ENCODE measurements around the gene WDR5.

Gene WDR5

GRCh38 chr9:134173127-134174072 is 37.5 kb downstream of the WDR5 start:
- DNase-seq (ENCODE audit: low spot score in 2 of 2) = no peak

GRCh38 chr9:134174073-134174449 is 38.2 kb downstream of the WDR5 start:
- Mint-ChIP-seq H3K36me3 (no peaks in the 10 kb centered on the region), H3K9me3 (no peaks in the 10 kb centered on the region), H3K4me3 (no peak overlapping the region), H3K27ac (no peak overlapping the region), H3K4me1 (peaks cover 3% of the 10 kb centered on the region)
- no peak for DNase-seq (ENCODE audit: low spot score in 2 of 2)
- no peak for ATAC-seq

More at GRCh38 chr9:134173127-134174072, 37.5 kb downstream of the WDR5 start:
- Mint-ChIP-seq H3K9me3 (no peaks in the 10 kb centered on the region), H3K36me3 (no peaks in the 10 kb centered on the region), H3K4me3 (no peak overlapping the region), H3K27ac (no peak overlapping the region), H3K4me1 (no peaks in the 10 kb centered on the region)
- ATAC-seq = no peak

DNA sequence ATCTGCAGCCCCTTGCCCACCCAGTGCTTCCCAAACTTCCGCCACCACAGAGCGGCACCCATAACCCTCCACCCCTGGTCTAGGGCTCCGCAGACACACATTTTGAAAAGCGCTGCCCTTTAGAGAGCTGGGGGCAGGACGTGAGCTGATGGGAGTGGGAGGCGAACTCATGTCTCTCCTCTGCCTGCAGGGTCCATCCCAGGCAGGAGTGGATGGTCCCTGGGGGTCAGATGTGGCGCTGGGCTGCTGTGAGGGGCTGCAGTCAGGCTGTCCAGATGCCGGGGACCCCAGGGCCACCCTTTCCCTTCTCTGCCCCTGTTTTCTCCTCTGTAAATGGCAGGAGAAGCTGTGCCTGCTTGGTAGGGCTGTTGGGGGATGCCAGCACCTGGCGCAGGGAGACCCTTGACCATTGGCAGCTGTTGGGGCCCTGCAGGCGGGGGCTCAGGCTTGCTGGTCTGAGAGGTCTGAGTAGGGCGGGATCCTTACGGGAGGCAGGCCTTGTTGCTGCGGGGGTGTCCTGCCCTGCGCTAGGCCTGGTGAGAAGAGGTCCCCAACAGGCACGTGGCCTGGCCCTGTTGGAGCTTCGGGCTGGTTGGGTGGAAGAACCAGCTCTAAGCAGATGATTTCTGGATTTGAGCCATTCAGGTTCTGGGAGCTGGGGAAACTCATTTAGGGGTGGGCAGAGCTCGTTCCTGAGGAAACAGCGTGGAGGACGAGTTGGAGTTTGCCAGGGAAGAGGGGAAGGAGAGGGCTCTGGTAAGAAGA is 38.8 kb downstream of the WDR5 start:
- Mint-ChIP-seq H3K9me3 (no peaks in the 10 kb centered on the region), H3K36me3 (no peaks in the 10 kb centered on the region), H3K4me3 (no peak overlapping the region), H3K4me1 (peaks cover 10% of the 10 kb centered on the region), H3K27ac (no peak overlapping the region)
- no peak for DNase-seq (ENCODE audit: low spot score in 2 of 2)
- no peak for ATAC-seq

DNA sequence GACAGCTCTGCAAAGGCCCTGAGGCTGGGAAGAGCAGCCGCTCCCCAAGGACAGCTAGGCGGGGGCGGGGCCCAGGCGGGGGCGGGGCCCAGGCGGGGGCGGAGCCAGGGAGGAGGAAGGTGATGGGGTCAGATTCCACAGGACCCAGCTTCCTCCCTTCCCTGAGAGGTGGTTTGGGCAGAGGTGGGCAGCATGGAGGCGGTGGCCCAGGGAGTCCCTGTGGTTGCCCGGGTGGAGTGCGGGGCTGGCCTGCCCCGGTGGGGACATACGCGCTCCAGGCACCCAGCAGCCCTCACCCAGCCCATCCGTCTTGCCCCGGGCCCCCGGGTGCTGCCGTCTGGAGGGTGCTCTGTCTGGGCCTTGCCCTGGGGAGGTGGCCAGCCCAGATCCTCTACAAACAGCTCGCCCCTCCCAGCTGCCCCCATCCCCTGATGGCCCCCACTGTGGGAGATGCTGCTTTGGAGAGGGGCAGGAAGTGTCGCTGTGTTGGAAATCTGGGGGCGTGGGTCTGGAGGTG is 39.5 kb downstream of the WDR5 start:
- ATAC-seq (no peak), DNase-seq (ENCODE audit: low spot score in 2 of 2) (no peak)
- H3K4me1 Mint-ChIP-seq = peaks cover 16% of the 10 kb centered on the region
- no peak overlapping the region for H3K27ac Mint-ChIP-seq
- no peak overlapping the region for H3K4me3 Mint-ChIP-seq
- H3K9me3 Mint-ChIP-seq = no peaks in the 10 kb centered on the region
- H3K36me3 Mint-ChIP-seq = no peaks in the 10 kb centered on the region

GRCh38 chr9:134175808-134176598 is 40.1 kb downstream of the WDR5 start:
- ATAC-seq = no peak

DNA sequence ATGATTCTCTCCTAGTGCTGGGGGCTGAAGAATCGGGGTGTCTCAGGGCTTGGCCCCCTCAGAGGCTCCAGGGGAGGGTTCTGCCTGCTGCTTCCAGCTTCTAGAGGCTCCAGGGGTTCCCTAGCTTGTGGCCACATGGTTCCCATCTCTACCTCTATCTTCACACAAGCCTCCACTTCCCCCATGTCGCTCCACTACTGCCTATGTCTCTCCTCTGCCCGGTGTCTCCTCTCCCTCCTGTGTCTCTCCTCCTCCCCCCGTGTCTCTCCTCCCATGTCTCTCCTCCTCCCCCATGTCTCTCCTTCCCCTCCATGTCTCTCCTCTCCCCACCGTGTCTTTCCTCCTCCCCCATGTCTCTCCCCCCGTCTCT is 40.7 kb downstream of the WDR5 start:
- Mint-ChIP-seq H3K27ac (no peak overlapping the region), H3K4me3 (no peak overlapping the region), H3K36me3 (peaks cover 2% of the 10 kb centered on the region), H3K9me3 (no peaks in the 10 kb centered on the region), H3K4me1 (peaks cover 28% of the 10 kb centered on the region)
- ATAC-seq (no peak), DNase-seq (ENCODE audit: low spot score in 2 of 2) (no peak)

More at GRCh38 chr9:134175808-134176598, 40.1 kb downstream of the WDR5 start:
- no peak overlapping the region for H3K4me3 Mint-ChIP-seq
- no peak overlapping the region for H3K27ac Mint-ChIP-seq
- peaks cover 23% of the 10 kb centered on the region for H3K4me1 Mint-ChIP-seq
- H3K36me3 Mint-ChIP-seq = no peaks in the 10 kb centered on the region
- H3K9me3 Mint-ChIP-seq = no peaks in the 10 kb centered on the region
- no peak for DNase-seq (ENCODE audit: low spot score in 2 of 2)

- Mint-ChIP-seq H3K36me3 (peaks cover 8% of the 10 kb centered on the region), H3K4me1 (peaks cover 34% of the 10 kb centered on the region), H3K27ac (no peak overlapping the region), H3K4me3 (no peak overlapping the region), H3K9me3 (no peaks in the 10 kb centered on the region)
- DNase-seq (ENCODE audit: low spot score in 2 of 2) (no peak), ATAC-seq (no peak)
These were observed 41.3 kb downstream of the WDR5 start for GRCh38 chr9:134177186-134177585.

DNA sequence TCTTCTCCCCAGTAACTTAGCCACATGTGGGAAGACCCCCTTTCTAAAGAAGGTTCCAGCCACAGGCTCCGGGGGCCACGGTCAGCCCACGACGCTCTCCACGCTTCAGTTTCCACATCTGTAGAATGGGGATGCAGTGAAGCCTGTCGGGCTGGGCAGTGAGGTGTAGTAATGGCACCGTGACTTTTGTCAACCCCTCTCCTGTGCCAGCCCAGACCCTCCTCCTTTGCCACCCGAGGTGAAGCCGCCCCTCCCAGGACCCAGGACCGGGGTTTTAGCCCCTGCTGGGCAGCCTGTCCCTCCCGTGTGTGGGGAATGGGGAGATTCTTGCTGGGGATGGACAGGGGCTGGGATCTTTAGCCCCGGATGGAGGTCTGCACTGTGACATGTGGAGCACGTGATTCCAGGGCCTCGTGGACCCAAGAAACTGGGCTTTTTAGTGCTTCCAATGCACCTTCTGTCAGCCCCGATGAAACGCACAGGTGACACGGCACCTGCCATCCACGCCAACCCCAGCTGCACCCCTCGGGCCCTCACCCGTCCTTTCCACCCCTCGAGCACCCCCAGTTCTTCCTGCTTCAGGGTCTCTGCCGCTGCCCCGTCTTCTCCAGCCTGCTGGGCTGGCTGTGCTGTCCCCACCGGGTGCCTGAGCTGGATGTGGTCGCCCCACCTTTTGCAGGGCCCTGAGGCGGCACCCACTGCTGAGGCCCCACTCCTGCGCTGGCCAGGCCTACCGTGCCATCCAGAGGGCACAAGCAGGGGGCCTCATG is 41.9 kb downstream of the WDR5 start:
- Mint-ChIP-seq H3K4me1 (peaks cover 41% of the 10 kb centered on the region), H3K36me3 (peaks cover 14% of the 10 kb centered on the region), H3K4me3 (no peak overlapping the region), H3K27ac (no peak overlapping the region), H3K9me3 (no peaks in the 10 kb centered on the region)
- DNase-seq (ENCODE audit: low spot score in 2 of 2) (no peak), ATAC-seq (no peak)

DNA sequence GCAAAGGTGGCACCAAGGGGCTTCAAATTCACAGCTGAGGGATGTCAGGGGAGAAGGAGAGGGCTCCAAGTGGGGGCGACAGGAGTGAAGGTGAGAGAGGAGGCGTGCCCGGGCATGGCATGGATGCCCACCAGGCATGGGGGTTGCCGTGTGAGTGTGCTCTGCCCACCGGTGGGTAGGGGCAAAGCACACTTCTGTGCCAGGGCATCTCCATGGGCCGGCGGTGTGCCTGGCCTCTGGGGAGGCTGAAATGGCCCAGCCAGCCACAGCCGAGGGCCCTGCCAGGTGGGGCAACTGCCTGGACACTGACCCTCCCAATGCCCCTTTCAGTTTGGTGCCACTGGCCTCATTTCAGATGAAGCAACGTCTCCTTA is 42.5 kb downstream of the WDR5 start:
- Mint-ChIP-seq H3K27ac (no peak overlapping the region), H3K4me1 (peaks cover 44% of the 10 kb centered on the region), H3K36me3 (peaks cover 17% of the 10 kb centered on the region), H3K9me3 (no peaks in the 10 kb centered on the region), H3K4me3 (no peak overlapping the region)
- ATAC-seq (no peak), DNase-seq (ENCODE audit: low spot score in 2 of 2) (no peak)

DNA sequence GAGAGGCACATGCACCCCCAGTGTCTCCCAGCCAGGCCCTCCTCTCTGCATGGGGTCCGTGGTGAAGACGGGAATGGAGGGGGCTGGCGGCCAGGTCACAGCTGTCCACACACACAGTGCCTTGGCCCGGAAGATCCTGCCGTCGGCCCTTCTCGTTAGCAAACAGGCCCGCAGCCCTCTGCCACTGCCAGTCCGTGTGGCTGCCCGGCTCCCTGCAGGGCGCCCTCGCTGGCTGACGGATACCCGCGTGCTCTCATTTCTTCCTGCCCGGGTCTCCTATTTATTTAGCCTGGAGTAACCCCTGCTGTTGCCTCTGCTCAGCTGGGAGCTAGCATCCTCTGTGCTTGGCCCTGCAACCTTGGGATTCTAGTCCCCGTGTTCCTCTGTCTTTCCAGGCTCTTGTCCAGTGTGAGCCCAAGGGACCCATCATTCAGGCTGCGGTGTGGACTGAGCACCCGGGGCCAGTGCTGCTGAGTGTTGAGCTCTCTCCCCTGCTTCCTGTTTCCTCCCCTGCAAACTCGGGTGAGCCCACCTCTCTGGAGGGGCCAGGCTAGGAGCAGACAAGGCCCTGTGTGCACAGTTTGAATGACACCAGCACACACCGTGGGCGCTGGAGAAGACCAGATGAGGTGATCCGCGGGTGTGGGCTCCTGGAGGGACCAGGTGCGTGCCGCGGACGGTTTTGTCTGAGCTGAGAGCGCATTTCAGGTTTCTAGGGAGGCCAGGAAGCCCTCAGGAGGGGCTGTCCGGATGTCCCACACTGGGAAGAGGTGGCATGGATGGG is 43.1 kb downstream of the WDR5 start:
- H3K27ac Mint-ChIP-seq = peak overlapping the region; percentile 54
- H3K4me3 Mint-ChIP-seq = no peak overlapping the region
- H3K9me3 Mint-ChIP-seq = no peaks in the 10 kb centered on the region
- peaks cover 44% of the 10 kb centered on the region for H3K4me1 Mint-ChIP-seq
- ATAC-seq = no peak
- no peak for DNase-seq (ENCODE audit: low spot score in 2 of 2)
- peaks cover 17% of the 10 kb centered on the region for H3K36me3 Mint-ChIP-seq

- DNase-seq (ENCODE audit: low spot score in 2 of 2) (no peak), ATAC-seq (no peak)
- peaks cover 17% of the 10 kb centered on the region for H3K36me3 Mint-ChIP-seq
- H3K9me3 Mint-ChIP-seq = no peaks in the 10 kb centered on the region
- peak overlapping the region; percentile 54 for H3K27ac Mint-ChIP-seq
- peaks cover 44% of the 10 kb centered on the region for H3K4me1 Mint-ChIP-seq
- H3K4me3 Mint-ChIP-seq = no peak overlapping the region
These were observed 43.7 kb downstream of the WDR5 start for GRCh38 chr9:134179595-134179917.

- no peak overlapping the region for H3K4me3 Mint-ChIP-seq
- ATAC-seq (no peak), DNase-seq (ENCODE audit: low spot score in 2 of 2) (no peak)
- no peaks in the 10 kb centered on the region for H3K9me3 Mint-ChIP-seq
- H3K27ac Mint-ChIP-seq = peak overlapping the region; percentile 54
- peaks cover 44% of the 10 kb centered on the region for H3K4me1 Mint-ChIP-seq
- peaks cover 18% of the 10 kb centered on the region for H3K36me3 Mint-ChIP-seq
These were observed 44.3 kb downstream of the WDR5 start for GRCh38 chr9:134179918-134180785.

All from stimulated activated effector memory CD8-positive, alpha-beta T cell treated with anti-CD3 and anti-CD28 coated beads, Interleukin-12 subunit alpha, Interleukin-12 subunit beta, amount 100 ng/mL, for 72 hours (primary cell).